ENCODE measurements around the gene SART1.

The SART1 gene

GRCh38 chr11:65965986-65966762, 4.6 kb downstream of the SART1 start:
- DNase-seq, result no peak

DNA sequence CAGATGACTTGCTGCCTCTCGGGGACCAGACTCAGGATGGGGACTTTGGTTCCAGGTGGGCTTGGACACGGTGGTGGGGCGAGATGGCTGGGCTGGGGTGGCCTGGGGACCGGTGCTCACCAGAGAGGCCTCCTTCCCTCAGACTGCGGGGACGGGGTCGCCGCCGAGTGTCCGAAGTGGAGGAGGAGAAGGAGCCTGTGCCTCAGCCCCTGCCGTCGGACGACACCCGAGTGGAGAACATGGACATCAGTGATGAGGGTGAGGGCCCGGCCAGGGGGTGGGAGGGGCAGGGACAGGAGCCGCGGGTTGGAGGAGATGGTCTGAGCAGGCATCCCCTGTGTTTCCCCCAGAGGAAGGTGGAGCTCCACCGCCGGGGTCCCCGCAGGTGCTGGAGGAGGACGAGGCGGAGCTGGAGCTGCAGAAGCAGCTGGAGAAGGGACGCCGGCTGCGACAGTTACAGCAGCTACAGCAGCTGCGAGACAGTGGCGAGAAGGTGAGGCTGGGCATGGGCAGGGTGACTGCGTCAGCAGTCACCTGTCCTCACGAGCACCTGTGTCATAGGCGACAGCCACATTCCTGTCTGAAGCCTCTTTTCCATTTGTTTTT, 5.9 kb downstream of the SART1 start:
- DNase-seq, result no peak

DNA sequence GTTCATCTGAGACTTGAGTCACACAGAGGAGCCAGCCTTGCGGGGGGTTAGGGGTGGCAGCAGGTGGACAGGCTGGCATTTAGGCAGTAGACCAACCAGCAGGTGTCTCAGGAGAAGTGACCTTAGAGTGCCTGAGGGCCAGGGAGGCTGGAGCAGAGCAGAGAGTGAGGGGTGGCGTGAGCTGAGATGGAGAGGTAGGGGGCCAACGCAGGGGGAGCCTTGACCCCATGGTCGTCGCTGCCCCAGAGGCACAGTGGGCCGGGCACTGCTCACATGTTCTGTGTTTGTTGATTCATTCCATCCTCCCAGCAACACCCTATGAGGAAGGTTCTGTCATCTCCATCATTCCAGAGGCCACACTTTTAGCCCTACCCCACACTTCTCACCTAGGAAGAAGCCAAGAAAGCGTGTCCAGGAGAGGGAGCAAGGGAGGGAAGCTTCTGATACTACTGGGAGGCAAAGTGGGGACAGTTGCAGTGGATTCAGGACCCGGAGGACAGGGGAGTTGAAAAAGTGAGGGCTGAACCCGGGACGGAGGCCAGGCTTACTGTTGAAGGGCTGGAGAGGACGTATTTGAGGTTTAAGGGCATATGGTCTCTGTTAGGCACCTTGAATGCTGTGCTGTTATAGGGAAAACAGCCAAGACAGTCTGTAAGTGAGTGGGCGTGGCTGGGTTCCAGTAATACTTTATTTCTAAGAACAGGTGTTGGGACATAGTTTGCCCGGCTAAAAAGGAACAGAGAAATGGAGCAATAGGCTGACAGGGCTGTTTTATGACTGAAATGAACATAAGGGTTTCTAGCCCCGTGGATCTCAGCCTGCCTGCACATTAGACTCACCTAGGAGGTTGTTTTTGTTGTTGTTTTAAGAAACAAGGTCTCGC, 7.3 kb downstream of the SART1 start:
- DNase-seq, result no peak

GRCh38 chr11:65972116-65972515, 10.6 kb downstream of the SART1 start:
- DNase-seq, result no peak

GRCh38 chr11:65973439-65974110, 12.0 kb downstream of the SART1 start:
- DNase-seq, result peak; percentile 49

DNA sequence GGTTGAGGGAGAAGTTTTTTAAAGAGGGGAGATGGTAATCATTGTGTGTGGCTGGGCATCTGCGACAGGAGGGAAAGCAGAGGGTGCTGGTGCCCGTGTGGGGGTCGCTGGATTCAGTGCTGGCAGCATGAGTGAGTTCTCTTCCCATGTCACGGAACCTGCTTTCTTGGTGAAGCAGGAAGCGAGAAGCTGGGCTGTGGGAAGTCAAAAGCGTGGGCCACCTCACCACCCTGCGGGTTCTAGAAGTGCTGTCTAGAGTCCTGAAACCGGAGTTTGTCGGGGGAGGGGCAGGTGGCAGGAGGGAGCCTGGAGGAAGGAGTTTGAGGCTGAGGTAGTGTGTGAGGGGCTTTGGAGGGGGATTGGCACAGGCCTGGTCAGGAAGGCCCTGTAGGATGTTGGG, 14.2 kb downstream of the SART1 start:
- DNase-seq, result no peak

GRCh38 chr11:65976216-65977176, 15.0 kb downstream of the SART1 start:
- DNase-seq, result no peak

DNA sequence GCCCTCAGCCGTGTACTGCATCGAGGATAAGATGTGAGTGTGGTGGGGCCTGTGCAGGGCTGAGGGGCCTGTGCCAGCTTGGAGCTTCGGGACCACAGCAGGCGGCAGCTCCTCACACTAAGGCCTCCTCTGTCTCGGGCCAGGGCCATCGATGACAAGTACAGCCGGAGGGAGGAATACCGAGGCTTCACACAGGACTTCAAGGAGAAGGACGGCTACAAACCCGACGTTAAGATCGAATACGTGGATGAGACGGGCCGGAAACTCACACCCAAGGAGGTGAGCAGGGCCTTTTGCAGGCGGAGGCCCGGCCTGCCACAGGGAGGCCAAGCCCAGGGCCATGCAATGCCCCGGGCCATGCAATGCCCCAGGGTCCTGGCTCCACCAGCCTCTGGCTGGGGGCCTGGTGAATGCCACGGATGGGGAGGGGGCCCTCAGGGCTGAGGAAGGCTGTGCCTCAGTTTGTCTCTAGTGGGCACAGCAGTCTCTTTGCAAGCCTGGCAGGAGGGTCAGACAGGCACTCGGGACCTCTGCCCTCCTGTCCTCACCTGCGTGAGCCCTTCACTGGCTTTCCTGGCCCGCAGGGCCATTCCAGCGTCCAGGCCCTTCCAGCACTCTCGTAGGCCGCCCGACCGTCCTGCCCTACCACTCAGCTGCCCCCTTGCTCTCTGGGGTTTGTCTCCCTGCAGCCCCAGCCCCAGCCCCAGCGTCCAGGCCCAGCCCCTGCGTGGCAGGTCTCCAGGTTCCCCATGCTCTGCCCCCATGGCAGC, 16.3 kb downstream of the SART1 start:
- DNase-seq, result no peak

DNA sequence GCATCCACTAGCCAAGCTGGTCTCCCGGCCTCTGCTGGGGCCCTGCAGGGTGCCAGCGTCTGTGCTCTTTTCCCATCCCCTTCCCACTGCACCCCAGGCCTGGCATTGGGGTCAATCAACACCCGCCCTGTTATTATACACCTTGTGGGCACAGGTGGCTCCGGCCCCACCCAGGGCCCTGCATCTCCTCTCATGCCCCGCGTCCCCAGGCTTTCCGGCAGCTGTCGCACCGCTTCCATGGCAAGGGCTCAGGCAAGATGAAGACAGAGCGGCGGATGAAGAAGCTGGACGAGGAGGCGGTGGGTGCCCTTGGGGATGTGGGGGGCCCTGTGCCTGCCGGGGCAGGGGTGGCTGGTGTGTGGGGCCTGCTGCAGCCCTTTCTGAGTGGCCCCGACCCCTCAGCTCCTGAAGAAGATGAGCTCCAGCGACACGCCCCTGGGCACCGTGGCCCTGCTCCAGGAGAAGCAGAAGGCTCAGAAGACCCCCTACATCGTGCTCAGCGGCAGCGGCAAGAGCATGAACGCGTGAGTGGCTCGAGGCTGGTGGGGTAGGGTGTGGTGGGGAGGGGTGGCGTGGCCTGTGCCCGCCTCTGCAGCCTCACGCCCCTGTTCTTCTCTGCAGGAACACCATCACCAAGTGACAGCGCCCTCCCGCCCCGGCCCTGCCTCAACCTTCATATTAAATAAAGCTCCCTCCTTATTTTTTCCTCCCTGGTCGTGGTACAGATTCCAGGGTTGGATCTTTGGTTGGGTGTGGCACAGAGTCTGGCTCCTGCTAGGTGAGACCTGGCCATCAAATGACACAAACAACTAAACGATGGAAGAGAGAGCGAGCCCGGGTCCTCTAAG, 17.1 kb downstream of the SART1 start:
- no peak for DNase-seq

GRCh38 chr11:65979261-65979759, 17.8 kb downstream of the SART1 start:
- no peak for DNase-seq

DNA sequence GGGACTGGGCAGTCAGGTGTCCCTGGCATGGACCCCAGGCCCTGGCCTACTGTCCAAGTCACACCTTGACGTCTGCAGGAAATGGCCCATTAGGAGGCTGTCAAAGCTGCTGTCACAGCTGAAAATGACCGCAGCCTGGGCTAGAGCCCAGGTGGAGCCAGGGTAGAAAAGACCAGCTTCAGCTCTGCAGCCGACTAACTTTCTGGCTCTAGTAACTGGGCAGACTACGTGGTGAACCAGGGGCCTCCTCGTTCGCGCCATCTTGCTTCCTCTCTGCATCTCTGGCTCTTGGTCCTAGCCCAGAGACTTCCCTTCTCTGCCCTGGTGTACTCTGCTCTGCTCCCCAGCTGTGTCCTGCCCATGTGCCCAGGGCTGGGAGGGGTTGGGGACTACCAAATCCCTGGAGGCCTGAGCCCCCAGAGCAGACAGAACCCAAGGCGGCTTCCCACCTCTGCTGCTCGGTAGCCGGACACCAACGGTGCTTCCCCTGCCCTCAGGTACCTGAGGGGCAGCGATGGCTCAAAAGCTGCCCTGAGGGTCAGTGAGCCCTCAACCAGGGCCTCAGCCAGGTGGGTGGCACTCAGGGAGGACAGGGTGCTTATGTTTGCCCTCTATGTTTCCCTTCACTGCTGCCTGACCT, 19.7 kb downstream of the SART1 start:
- DNase-seq, result no peak

DNA sequence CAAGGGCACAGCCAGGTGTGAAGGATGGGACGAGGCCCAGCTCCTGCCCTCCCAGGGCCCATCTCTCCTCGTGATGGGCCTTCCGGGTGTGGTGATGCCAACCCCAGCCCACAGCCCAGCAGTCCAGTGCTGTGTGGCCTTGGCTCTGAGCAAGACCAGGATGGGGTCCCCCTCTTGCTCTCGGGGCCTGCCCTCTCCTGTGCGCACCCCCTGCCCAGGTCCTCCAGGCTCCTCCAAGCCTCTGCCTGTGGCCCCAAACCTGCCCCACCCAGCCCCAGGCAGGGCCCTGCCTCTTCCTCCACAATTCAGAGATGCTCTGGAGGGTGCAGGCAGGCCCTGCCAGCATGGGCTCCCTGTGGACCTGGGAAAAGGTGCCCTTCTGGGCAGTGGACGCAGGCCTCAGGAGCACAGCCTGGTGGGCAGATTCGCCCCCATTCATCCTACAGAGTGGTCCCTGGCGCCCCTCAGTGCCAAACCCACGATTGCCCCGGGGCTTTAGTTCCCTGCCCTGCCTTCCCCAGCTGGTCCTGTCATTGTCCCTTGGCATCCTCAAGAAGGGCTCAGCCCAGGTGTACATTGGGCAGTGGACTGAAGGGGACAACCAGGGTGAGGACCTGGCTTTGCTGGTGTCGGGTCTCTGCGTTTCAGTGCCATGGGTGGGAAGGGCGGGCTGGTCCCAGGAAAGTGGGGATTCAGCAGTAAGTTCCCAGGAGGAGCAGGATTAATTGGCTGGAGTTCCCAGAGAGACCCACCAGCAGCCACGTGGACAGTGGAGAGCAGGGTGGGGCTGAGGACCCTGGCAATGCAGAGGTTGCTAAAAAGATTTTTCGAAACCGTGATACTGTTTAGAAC, 20.7 kb downstream of the SART1 start:
- no peak for DNase-seq

DNA sequence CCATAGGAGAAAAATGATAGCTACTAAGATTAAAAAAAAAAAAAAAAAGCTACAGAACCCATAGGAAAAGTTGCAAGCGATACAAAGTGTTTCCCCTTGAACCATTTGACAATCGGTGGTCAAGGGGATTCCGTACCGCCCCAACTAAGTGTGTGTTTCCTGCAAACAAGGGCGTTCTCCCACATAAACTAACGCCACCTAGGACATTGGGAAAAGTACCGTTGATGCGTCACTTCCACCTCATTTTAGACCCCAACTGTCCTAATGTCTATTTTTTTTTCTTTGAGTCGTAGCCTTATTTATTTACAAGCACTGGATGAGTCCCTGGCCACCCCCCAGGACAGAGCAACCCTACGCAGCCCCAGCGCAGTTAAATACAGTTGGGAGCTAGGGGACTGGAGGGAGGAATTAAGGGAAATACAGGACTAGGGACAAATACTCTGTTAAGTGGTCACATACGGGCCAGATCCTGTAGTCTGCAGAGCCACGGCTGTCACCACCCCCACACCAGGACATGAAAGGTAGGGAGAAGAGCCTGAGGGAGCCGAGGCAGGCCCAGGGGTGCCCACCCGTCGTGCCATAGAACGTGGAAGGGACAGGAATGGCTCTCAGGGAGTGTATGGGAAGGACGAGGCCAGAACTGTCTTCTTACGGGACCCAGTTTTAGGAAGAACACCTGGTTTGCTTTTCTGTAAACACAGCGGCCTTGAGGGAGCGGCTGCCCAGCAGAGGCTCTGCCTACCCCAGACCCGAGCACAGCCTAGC, 21.5 kb downstream of the SART1 start:
- DNase-seq, result no peak

- DNase-seq, result no peak
Measured at GRCh38 chr11:65983589-65983987, 22.1 kb downstream of the SART1 start.

- DNase-seq, result no peak
Measured at GRCh38 chr11:65987336-65987735, 25.8 kb downstream of the SART1 start.

DNA sequence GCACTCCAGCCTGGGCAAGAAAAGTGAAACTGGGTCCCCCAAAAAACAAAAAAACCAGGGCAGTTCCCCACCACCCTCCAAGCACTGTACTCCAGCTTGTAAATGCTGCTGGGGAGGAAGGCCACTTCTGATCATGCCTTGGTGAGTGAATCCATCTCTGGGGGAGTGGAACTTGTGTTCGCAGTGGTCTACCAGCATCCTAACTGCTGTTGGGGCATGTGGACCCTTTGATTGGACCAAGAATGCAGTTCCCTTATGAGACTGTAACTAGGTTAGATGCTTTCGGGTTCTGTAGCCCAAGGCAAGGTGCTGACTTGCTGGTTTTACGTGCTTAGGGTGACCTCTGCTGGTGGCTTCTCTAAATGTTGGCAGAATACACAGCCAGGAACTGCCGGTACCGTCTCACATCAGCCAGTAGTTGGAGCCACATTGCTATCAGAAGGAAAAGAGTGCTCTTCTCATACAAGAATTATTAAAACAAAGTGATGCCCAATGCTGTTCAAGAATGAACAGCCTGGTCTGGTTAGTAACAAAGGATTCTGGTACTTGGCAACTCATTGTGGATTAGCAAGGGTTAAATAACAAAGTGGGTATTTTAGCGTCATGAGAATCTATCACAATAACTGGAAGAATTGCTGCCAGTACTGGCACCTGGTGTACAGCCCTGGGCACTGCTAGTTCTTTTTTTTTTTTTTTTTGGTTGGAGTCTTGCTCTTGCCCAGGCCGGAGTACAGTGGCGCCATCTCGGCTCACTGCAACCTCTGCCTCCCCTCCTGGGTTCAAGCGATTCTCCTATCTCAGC, 27.5 kb downstream of the SART1 start:
- DNase-seq, result peak; percentile 92
